Neural cell (in vitro differentiated cells): ENCODE results near the gene ALDH1B1. TPM values are rescaled to one million over a fixed set of nuclear protein-coding genes. Genes with fewer than 3 reads are reported as not detected.

ENCODE experiments used
- H2AFZ ChIP-seq: fragments of 200-600, 300-800 bp; sonication (generic), shearing (Covaris generic); 2 replicates; pipeline ENCODE4 v1.6.0; 2014; ENCODE audit warnings: low read depth, mild to moderate bottlenecking, antibody characterized with exemption, low read length, moderate library complexity
- H3F3A ChIP-seq: fragments of 200-600 bp; shearing (Covaris generic); 2 replicates; pipeline ENCODE4 v1.6.1; 2016; ENCODE audit warnings: mild to moderate bottlenecking, moderate library complexity, mixed read lengths, antibody characterized with exemption, low read length; ENCODE audit not compliant: insufficient read depth, poor library complexity, severe bottlenecking
- H3K27ac ChIP-seq: fragments of 200-600, 300-800 bp; sonication (generic), shearing (Covaris generic); 2 replicates; pipeline ENCODE4 v1.5.1; 2014; ENCODE audit warnings: mild to moderate bottlenecking, low read length, moderate library complexity
- H3K27me3 ChIP-seq: fragments of 300-800, 200-600 bp; sonication (generic), shearing (Covaris generic); 2 replicates; pipeline ENCODE4 v1.6.0; 2014; ENCODE audit warnings: mild to moderate bottlenecking, low read depth, low read length, moderate library complexity; ENCODE audit not compliant: insufficient read depth
- H3K36me3 ChIP-seq: fragments of 300-800, 200-600 bp; sonication (generic), shearing (Covaris generic); 2 replicates; pipeline ENCODE4 v1.5.1; 2014; ENCODE audit warnings: mild to moderate bottlenecking, antibody characterized with exemption, low read length, moderate library complexity; ENCODE audit not compliant: insufficient read depth
- H3K4me2 ChIP-seq: fragments of 300-800, 200-600 bp; sonication (generic), shearing (Covaris generic); 2 replicates; pipeline ENCODE4 v1.6.0; 2014; ENCODE audit warnings: mild to moderate bottlenecking, low read length
- H3K4me3 ChIP-seq: fragments of 300-800, 200-600 bp; sonication (generic), shearing (Covaris generic); 2 replicates; pipeline ENCODE4 v1.5.1; 2014; ENCODE audit warnings: mild to moderate bottlenecking, low read length, moderate library complexity
- H3K79me2 ChIP-seq: fragments of 200-600 bp; shearing (Covaris generic); replicated peaks from 2 replicates; pipeline ENCODE4 v1.6.0; 2014; ENCODE audit warnings: mild to moderate bottlenecking, low read length, moderate library complexity; ENCODE audit not compliant: insufficient read depth
- H3K9ac ChIP-seq: fragments of 300-800, 200-600 bp; sonication (generic), shearing (Covaris generic); 2 replicates; pipeline ENCODE4 v1.6.1; 2016; ENCODE audit warnings: mild to moderate bottlenecking, low read length, mixed read lengths
- H3K9me2 ChIP-seq: fragments of 200-600 bp; shearing (Covaris generic); 2 replicates; pipeline ENCODE4 v1.6.1; 2016; ENCODE audit warnings: mild to moderate bottlenecking, low read length, mixed read lengths; ENCODE audit not compliant: insufficient read depth
- H3K9me3 ChIP-seq: fragments of 200-600, 300-800 bp; sonication (generic), shearing (Covaris generic); 2 replicates; pipeline ENCODE4 v1.6.1; 2016; ENCODE audit warnings: mild to moderate bottlenecking, mixed run types, low read length, moderate library complexity, mixed read lengths
- H4K20me1 ChIP-seq: fragments of 200-600 bp; shearing (Covaris generic); 2 replicates; pipeline ENCODE4 v1.6.1; 2016; ENCODE audit warnings: mild to moderate bottlenecking, mixed run types; ENCODE audit not compliant: insufficient read depth
- EP300 ChIP-seq: fragments of 450-650 bp; conservative IDR thresholded peaks from 2 replicates; pipeline ENCODE4 v1.6.1; 2014; ENCODE audit warnings: antibody characterized with exemption, mild to moderate bottlenecking, moderate library complexity; ENCODE audit not compliant: poor library complexity, severe bottlenecking
- EZH2 ChIP-seq: fragments of 200-600, 300-800 bp; shearing (Covaris generic), sonication (generic); IDR thresholded peaks from 2 replicates; pipeline ENCODE4 v1.6.1; 2014; ENCODE audit warnings: antibody characterized with exemption, low read length, borderline replicate concordance, mild to moderate bottlenecking; ENCODE audit not compliant: insufficient read depth, poor library complexity, severe bottlenecking
- MXI1 ChIP-seq: fragments of 450-650 bp; conservative IDR thresholded peaks from 2 replicates; pipeline ENCODE4 v1.6.1; 2014; ENCODE audit warnings: antibody characterized with exemption, mild to moderate bottlenecking; ENCODE audit not compliant: poor library complexity, severe bottlenecking
- POLR2AphosphoS5 ChIP-seq: IDR thresholded peaks from 2 replicates; pipeline ENCODE4 v1.6.1; 2012
- RAD21 ChIP-seq: fragments of 450-650 bp; conservative IDR thresholded peaks from 2 replicates; pipeline ENCODE4 v1.6.1; 2014; ENCODE audit warnings: antibody characterized with exemption, mild to moderate bottlenecking, moderate library complexity
- SMC3 ChIP-seq: fragments of 450-650 bp; conservative IDR thresholded peaks from 2 replicates; pipeline ENCODE4 v1.6.1; 2014; ENCODE audit warnings: antibody characterized with exemption, mild to moderate bottlenecking, moderate library complexity; ENCODE audit not compliant: poor library complexity
- TAF1 ChIP-seq: IDR thresholded peaks from 2 replicates; pipeline ENCODE4 v1.6.1; 2012; ENCODE audit warnings: low read depth
- polyA plus RNA-seq: library from polyadenylated mRNA; depleted of rRNA; stranded (reverse); fragments of >200 nt; gene quantifications from 2 replicates; pipeline ENCODE4 v1.2.3, GENCODE V29; 2014
- TF ChIP-seq, protein P1 (sequence below): IDR thresholded peaks from 2 replicates; pipeline ENCODE4 v1.6.1; 2012; ENCODE audit warnings: borderline replicate concordance
- TF ChIP-seq, protein P2 (sequence below): fragments of 450-650 bp; IDR thresholded peaks from 2 replicates; pipeline ENCODE4 v1.5.1; 2014; ENCODE audit warnings: antibody characterized with exemption, mild to moderate bottlenecking, moderate library complexity; ENCODE audit not compliant: poor library complexity, severe bottlenecking

Gene ALDH1B1
- polyA plus RNA-seq, 1 donor from 2014 or later = 6.6 TPM

DNA sequence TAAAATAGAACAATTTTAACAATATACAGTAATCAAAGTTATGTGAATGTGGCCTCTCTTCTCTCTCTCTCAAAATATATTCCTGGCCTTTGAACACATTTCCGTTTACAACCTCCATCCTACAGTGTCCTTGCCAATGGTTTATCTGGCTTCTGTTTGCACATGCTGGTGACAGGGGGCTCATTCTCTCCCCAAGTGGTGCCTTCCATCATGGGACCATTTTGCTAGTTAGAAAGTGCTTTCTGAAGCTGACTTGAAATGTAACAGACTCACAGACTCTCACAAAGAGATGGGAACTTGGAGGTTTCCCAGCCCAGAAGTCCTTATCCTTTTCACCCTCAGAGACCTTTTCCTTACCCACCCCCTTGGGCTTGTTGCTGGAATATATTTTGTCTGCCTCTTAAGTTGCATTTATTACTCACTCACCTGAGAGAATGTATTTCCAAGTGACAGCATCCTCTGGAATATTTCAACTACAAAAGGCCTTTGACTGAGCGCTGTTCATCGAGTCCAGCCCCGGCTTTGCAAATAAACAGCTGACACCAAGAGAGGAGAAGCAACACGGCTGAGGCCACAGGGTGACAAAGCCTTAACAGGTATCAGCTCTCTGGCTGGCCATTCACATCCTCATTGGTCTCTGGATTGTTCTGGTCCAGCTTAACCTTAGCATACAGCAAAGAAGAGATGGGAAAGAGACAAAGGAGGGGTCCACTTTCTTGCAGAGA is 17.5 kb upstream of the ALDH1B1 start:
- Histone ChIP-seq H3F3A (no peaks in the 10 kb centered on the region), H3K4me2 (no peak overlapping the region), H3K79me2 (no peaks in the 10 kb centered on the region), H3K4me3 (no peak overlapping the region), H3K9me3 (no peaks in the 10 kb centered on the region), H3K9ac (peak overlapping the region; percentile 5), H3K36me3 (no peaks in the 10 kb centered on the region), H2AFZ (peak overlapping the region; percentile 10), H3K27ac (no peak overlapping the region), H3K9me2 (no peaks in the 10 kb centered on the region), H3K27me3 (no peaks in the 10 kb centered on the region), H4K20me1 (no peaks in the 10 kb centered on the region)
- no peak for TF ChIP-seq TAF1
- TF ChIP-seq POLR2AphosphoS5 = no peak
- no peak for TF ChIP-seq SMC3
- TF ChIP-seq, protein P1, sequence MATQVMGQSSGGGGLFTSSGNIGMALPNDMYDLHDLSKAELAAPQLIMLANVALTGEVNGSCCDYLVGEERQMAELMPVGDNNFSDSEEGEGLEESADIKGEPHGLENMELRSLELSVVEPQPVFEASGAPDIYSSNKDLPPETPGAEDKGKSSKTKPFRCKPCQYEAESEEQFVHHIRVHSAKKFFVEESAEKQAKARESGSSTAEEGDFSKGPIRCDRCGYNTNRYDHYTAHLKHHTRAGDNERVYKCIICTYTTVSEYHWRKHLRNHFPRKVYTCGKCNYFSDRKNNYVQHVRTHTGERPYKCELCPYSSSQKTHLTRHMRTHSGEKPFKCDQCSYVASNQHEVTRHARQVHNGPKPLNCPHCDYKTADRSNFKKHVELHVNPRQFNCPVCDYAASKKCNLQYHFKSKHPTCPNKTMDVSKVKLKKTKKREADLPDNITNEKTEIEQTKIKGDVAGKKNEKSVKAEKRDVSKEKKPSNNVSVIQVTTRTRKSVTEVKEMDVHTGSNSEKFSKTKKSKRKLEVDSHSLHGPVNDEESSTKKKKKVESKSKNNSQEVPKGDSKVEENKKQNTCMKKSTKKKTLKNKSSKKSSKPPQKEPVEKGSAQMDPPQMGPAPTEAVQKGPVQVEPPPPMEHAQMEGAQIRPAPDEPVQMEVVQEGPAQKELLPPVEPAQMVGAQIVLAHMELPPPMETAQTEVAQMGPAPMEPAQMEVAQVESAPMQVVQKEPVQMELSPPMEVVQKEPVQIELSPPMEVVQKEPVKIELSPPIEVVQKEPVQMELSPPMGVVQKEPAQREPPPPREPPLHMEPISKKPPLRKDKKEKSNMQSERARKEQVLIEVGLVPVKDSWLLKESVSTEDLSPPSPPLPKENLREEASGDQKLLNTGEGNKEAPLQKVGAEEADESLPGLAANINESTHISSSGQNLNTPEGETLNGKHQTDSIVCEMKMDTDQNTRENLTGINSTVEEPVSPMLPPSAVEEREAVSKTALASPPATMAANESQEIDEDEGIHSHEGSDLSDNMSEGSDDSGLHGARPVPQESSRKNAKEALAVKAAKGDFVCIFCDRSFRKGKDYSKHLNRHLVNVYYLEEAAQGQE = no peak
- no peak for TF ChIP-seq EP300
- TF ChIP-seq EZH2 = no peak
- TF ChIP-seq RAD21 = no peak
- TF ChIP-seq, protein P2, sequence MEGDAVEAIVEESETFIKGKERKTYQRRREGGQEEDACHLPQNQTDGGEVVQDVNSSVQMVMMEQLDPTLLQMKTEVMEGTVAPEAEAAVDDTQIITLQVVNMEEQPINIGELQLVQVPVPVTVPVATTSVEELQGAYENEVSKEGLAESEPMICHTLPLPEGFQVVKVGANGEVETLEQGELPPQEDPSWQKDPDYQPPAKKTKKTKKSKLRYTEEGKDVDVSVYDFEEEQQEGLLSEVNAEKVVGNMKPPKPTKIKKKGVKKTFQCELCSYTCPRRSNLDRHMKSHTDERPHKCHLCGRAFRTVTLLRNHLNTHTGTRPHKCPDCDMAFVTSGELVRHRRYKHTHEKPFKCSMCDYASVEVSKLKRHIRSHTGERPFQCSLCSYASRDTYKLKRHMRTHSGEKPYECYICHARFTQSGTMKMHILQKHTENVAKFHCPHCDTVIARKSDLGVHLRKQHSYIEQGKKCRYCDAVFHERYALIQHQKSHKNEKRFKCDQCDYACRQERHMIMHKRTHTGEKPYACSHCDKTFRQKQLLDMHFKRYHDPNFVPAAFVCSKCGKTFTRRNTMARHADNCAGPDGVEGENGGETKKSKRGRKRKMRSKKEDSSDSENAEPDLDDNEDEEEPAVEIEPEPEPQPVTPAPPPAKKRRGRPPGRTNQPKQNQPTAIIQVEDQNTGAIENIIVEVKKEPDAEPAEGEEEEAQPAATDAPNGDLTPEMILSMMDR = no peak
- TF ChIP-seq MXI1 = no peak

DNA sequence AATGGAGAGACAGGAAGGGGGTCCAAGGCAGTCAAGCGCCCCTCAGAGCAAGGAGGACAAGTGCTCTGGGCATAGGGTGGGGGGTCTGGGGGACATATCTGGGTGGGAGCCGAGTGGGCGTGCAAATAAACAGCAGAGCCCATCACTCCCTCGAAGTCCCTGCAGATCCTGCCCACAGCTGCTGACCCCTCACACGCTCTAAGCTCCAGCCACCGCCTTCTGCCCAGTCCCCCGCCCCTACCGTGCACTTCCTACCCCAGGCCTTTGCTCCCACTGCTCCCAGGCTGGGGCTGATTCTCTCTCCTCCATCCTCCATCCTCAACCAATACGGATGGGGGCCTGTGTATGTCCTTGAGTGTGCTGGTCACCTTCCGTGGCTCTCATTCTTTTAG is 16.9 kb upstream of the ALDH1B1 start:
- peak overlapping the region; percentile 25 for H3K27ac ChIP-seq

More for the DNA sequence above, 16.9 kb upstream of the ALDH1B1 start:
- Histone ChIP-seq H3K36me3 (no peaks in the 10 kb centered on the region), H2AFZ (no peak overlapping the region), H4K20me1 (no peaks in the 10 kb centered on the region), H3K9ac (no peak overlapping the region), H3K9me2 (no peaks in the 10 kb centered on the region), H3K27me3 (no peaks in the 10 kb centered on the region), H3F3A (no peaks in the 10 kb centered on the region), H3K9me3 (no peaks in the 10 kb centered on the region), H3K4me2 (no peak overlapping the region), H3K79me2 (no peaks in the 10 kb centered on the region), H3K4me3 (no peak overlapping the region)
- TF ChIP-seq EZH2 (no peak), MXI1 (no peak), EP300 (no peak), RAD21 (no peak), TAF1 (no peak), POLR2AphosphoS5 (no peak), SMC3 (no peak)
- TF ChIP-seq, protein P1 = no peak
- TF ChIP-seq, protein P2 = no peak
